Fibroblast of lung (primary cell): ENCODE data around the gene RRP7A.

ENCODE experiments used
- CTCF ChIP-seq, 2 donors: IDR thresholded peaks in 1 of 2; conservative IDR thresholded peaks in 1 of 2; 1 replicate in 1 of 2; 2 replicates in 1 of 2; pipeline ENCODE4 v1.5.1; 2011 to 2012; ENCODE audit warnings: low read length in 2 of 2, control low read depth in 1 of 2, inconsistent platforms in 1 of 2, low read depth in 1 of 2, mild to moderate bottlenecking in 1 of 2
- EZH2 ChIP-seq: IDR thresholded peaks from 2 replicates; pipeline ENCODE4 v1.5.1; 2012; ENCODE audit warnings: low read length, control low read depth, mild to moderate bottlenecking; ENCODE audit errors: missing control alignments

DNA sequence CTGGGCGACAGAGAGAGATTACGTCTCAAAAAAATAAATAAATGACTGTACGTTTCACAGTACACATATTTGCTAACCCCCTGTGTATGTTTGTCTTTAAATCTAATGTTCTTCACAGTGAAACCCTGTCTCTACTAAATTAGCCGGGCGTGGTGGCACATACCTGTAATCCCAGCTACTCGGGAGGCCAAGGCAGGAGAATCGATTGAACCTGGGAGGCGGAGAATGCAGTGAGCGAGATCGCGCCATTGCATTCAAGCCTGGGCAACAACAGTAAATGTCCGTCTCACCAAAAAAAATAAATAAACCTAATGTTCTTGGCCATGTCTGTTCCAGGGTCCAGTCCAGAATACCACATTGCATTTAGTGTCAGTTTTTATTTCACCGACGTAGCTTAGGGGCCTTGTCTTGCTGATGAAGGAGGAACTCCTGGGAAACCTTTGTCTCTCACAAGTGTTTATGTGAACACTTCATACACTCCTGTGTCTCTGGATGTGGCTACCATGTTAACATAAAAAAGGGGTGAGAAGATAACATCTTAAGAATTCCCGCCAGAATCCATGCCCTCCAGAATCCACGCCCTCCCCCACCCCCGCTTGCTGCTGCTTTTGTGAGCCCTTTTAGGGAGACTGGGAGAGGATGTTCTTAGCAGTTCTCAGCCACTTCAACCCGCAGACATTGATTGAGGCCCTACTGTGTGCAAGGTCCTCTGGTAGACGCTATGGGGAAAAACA lies 29.2 kb upstream of the RRP7A start:
- TF ChIP-seq CTCF (conservative IDR thresholded peaks at IDR 0.05 in 1 of 2, IDR thresholded peaks at IDR 0.05 in 1 of 2; ENCODE audit: low read depth in 1 of 2, low read length in 2 of 2) (no peak), EZH2 (no peak)
